GM04504 (cell line): Measurements from ENCODE around the gene TEKT2.

Experiments
- DNase-seq: peaks from one replicate; pipeline ENCODE4 v3.0.0-alpha.2; 2012; ENCODE audit warnings: low read depth

The TEKT2 gene

DNA sequence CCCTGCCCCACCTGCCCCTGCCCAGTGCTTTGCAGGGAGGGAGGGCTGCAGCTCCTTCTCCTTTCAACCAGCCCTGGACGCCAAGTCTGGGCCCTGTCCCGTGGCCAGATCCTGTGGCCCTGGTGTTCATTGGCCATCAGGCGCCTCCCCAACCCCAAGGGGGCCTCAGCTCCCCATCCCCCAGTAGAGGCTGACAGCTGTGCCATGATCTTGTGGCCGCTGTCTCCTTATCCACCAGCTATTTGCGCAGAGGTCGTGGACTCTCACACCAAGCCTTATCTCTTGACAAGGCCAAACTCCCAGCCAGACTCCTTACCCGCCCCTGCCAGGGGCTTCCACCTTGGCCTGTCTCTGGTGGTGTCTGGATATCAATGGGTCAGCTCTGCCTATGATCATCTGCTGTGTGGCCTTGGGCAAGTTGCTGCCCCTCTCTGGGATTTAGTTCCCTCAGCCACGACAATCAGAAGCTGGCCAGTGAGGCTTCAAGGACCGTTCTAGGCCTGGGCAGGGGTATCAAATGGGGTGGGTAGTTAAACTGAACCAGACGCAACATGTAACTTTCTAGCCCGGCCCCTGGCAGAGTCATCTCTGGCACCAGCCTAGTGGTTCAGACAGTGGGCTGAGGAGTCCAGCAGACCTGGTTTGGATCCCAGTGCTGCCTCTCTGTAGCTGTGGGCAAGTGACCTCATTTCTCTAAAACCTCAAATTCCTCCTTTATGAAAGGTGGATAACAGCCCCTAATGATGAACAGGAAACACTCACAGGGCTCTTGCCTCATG lies 44.4 kb downstream of the TEKT2 start:
- no peak for DNase-seq

DNA sequence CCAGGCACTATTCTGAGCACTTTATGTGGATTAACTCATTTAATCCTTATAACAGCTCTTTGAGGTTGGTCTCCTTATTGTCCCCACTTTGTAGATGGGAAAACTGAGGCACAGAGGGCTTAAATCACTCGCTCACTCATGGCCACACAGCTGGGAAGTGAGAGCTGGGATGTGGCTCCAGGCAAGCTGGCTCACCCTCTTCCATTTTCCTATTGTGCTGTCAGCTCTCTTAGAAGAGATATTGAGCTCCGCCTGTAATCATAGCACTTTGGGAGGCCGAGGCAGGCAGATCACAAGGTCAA lies 45.0 kb downstream of the TEKT2 start:
- no peak for DNase-seq

DNA sequence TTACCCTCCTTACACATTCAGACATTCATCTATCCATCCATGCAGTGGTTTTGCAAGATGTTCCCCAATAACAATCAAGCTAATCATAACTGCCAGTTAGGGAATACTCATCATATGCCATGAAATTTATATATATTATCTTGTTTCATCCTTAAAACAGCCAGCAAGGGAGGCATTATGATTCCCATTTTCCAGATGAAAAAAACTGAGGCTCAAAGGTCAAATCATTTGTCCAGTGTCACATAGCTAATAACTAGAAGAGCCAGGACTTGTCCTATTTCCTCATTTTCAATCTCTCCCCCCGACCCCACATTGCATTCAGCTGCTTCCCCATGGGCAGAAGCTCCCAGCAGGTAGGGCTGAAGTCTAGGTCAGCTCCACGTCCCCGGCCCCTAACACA lies 48.1 kb downstream of the TEKT2 start:
- no peak for DNase-seq

DNA sequence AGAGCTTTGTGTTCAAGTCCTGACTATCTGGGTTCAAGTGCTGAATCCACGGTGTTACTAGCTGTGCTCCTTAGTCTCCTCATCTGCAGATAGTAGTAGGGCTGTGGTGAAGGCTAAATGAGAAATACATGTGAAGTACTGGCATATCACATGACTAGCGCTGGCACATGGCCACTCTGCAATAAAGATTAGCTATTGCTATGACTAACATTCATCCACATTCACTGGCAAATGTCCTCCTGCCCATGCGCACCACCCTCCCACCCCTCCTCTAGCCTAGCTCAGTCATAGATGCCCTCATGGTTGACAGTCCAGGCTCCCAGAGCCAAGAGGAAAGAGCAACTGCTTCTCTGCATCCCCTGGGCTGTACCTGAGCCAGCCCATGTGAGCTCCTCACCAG lies 49.6 kb downstream of the TEKT2 start:
- DNase-seq = peak; percentile 96

DNA sequence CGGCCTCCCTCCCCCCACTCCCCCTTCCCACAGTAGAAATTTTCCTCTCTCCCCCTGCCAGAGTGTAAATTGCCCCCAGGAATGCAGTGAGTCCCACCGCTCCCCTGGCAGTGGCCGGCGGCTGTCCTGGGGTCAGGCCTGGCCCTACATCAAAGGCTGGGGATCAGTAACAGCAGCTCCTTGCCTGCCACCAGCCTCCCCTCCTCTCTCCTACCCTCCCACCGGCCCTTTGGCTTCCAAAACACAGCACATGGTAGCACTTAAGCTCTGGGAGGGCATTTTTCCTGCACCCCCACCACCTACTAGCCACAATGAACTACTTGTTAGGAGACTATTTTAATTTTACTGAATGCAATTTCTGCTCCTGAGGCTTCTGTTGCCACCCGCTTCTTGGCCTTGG lies 50.1 kb downstream of the TEKT2 start:
- DNase-seq = no peak

DNA sequence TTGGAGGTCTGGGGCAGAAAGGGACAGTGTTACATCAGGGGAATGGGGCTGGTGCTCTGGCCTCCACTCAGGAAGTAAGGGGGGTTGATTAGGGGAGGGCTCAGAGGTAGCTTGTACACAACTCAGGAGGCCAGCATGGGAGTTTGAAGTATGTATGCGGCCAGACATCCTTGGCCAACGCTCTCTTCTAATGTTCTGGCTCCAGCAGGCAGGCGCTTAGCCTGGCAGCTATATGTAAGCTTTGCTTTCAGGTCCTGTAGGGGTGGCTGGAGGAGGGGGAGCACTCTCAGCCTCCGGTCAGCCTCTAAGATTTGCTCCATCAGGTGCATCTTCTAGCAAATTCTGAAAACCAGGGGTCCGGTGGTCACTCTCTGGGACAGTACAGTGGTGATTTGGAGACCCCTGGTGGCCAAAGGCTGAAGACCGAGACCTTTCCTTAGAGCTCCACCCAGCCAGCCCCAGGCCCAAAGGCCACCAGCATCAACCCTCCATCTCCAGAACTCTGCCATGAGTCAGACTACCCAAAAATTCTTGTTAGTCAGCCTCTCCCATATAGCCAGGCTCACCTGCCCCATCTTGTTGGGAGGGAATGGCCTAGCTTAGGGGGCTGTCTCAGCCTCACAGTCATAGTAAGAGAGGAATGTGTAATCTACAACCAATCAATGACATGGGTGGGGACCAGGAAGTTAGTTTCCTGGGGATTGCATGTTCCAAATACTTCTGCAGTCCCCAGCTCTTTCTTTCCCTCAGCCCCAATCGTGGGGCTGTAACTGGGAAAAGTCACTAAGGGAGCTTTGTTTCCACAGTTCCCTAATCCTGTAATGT lies 50.8 kb downstream of the TEKT2 start:
- no peak for DNase-seq

DNA sequence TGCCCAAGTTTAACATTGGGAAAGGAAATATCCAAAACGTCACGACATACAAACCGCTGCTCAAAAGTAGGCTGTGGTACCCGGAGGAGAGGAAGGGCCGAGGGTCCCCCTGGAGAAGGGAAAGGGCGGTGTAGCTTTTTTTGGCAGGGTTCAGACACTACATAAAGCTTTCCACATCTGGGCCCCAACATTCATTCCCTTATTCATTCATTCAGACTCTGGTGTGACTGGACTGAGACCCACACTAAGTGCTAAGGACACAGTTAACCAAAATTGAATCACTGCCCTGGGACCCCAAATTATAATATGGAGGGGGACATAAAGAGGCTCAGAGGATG lies 51.4 kb downstream of the TEKT2 start:
- no peak for DNase-seq

DNA sequence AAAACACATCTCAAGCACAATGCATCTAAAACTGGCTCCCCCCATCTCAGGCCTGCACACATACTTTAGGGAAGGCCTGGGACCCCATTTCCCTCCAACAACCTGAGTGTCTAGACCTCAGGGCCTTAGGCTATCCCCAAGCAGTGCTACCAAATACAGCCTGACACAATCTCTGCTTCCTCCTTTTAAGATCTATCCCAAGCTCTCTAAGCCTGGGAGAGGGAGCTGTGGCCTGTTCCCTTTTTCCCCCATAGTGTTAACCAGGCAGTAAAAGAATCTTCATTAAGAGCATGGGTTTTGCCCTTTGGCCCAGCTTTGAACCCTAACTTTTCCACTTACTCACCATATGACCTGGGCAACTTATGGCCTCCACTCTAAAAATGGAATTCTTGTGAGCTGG lies 51.9 kb downstream of the TEKT2 start:
- no peak for DNase-seq

DNA sequence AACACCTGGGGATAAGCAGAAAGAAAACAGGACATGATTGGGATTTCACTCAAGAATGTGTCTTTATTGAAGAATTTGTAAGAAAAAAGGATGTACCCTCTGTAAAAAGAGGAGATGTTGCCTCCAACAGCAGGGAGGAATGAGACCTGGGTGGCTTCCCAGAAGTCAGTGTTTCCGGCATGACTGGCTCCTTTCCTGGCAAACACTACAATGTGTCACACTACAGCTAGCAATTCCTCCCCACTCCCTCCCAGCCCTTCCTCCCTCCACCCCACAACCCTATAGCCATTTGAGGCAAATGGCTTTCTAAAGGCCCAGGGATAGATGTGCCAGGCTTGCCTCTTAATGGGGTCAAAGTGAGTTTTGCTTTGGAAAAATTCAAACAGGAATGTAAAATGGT lies 52.6 kb downstream of the TEKT2 start:
- DNase-seq = peak; percentile 83

DNA sequence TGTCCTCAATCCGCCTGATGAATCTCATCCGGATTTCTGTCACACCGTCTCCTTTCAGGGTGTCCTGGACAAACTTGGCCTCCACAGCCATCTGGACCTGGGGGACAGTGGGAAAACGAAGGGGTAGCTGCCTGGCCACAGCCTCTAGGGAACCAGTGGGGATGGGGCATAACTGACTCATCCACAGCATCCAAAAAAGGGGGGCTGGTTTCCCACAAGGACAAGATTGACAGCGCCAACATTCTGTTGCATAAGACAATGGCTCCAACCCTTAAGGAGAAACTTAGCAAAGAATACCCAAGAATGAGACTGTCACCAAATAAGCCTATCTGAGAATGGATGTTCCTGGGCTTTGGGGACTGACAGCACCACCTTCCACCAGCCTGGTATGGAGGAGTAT lies 53.3 kb downstream of the TEKT2 start:
- DNase-seq = no peak

DNA sequence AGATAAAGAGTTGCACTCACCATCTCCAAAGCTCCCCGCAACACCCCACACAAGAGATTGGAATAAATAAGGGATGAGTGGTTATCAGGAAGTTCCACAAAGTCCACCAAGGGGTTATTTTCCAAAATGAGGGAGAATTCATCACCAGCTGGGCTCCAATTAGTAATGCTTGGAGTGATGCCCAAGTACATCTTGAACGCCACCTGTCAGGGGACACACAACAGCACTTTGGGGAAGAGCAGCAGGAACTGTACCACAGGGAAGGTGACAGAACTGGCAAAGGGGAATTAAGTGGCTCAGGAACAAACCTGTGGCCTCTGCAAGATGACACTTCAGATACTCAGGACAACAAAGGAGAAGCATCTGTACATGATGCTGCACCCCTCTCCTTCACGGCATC lies 53.9 kb downstream of the TEKT2 start:
- DNase-seq = no peak
